ENCODE results near the gene FAM98B.
A peak's percentile ranks its signal among the peaks of the same experiment; 100 is the strongest.

The FAM98B gene

DNA sequence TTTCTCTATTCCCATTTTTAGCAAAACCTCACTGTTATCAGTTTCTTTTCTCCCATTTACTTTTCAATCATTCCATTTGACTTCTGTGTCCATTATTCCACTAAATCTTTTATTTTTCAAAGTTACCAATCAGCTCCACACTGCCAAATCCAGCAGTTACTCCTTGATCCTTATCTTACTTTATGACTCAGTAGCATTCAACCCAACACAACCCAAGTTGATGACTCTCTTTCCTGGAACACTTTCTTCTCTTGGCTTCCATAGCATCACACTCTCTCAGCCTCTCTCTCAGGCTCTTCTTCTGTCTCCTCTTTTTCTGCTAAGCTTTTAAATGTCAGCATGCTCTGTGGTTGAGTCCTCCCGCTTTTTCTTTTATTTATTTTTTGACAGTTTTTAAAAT lies 74.4 kb downstream of the FAM98B start:
- FAIRE-seq (no peak), DNase-seq (ENCODE audit: insufficient read length, low spot score) (no peak)
- TF ChIP-seq TAF1 (IDR thresholded peaks at IDR 0.05; ENCODE audit: low read depth, low read length) (no peak), POU2F2 (IDR thresholded peaks at IDR 0.05; ENCODE audit: low read depth, low read length) (no peak), POLR2AphosphoS5 (IDR thresholded peaks at IDR 0.05; ENCODE audit: low read depth, low read length) (no peak), SPI1 (IDR thresholded peaks at IDR 0.05; ENCODE audit: low read depth, low read length) (no peak), PAX5 (IDR thresholded peaks at IDR 0.05; ENCODE audit: insufficient read depth, low read length, severe bottlenecking) (no peak), POLR2A (IDR thresholded peaks at IDR 0.05; ENCODE audit: low read depth, low read length) (no peak)

- FAIRE-seq, result no peak
- TF ChIP-seq POLR2AphosphoS5 (IDR thresholded peaks at IDR 0.05; ENCODE audit: low read depth, low read length) (no peak), TAF1 (IDR thresholded peaks at IDR 0.05; ENCODE audit: low read depth, low read length) (no peak), SPI1 (IDR thresholded peaks at IDR 0.05; ENCODE audit: low read depth, low read length) (no peak), POLR2A (IDR thresholded peaks at IDR 0.05; ENCODE audit: low read depth, low read length) (no peak), PAX5 (IDR thresholded peaks at IDR 0.05; ENCODE audit: insufficient read depth, low read length, severe bottlenecking) (no peak), POU2F2 (IDR thresholded peaks at IDR 0.05; ENCODE audit: low read depth, low read length) (no peak)
- DNase-seq (ENCODE audit: insufficient read length, low spot score), result no peak
These were observed 76.2 kb downstream of the FAM98B start for GRCh38 chr15:38530113-38530512.

DNA sequence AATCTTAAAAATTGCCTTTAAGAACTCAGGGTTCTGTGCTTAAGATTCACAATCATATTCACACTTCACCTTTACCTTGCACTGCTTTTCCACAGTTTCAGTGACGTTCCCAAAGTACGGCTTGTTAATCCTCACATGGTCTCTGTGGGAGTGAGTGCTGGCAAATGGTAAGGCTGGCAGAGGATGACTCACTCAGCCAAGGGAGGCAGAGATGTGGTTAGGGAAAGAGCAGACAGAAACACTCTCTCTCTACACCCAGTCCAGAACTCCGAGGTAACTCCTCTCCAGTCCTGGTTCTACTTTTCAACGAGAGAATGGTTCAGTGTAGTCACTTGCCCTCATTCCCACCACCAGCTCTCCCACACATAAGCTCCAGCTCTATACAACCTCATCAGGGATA lies 77.6 kb downstream of the FAM98B start:
- no peak for FAIRE-seq
- DNase-seq (ENCODE audit: insufficient read length, low spot score), result no peak
- TF ChIP-seq POU2F2 (IDR thresholded peaks at IDR 0.05; ENCODE audit: low read depth, low read length) (no peak), POLR2AphosphoS5 (IDR thresholded peaks at IDR 0.05; ENCODE audit: low read depth, low read length) (no peak), SPI1 (IDR thresholded peaks at IDR 0.05; ENCODE audit: low read depth, low read length) (no peak), TAF1 (IDR thresholded peaks at IDR 0.05; ENCODE audit: low read depth, low read length) (no peak), POLR2A (IDR thresholded peaks at IDR 0.05; ENCODE audit: low read depth, low read length) (no peak), PAX5 (IDR thresholded peaks at IDR 0.05; ENCODE audit: insufficient read depth, low read length, severe bottlenecking) (no peak)

DNA sequence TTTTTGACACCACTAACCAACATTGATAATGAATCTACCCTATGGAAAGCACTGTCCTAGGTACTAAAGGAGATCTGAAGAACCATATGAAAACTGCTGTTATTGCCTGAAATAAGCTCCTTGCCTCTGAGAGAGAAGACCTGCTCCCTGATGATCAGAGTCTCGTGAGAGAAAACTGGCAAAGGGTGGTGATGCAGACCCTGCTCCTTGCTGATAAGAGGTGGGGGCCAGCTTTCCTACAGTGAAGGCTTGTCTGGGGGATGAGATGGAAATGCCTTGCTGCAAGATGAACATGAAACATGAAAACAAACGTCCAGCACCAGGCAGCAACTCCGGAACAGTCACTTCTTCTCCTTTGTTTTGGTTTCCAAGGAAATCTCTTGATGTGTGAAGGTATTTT lies 78.8 kb downstream of the FAM98B start:
- TF ChIP-seq SPI1 (IDR thresholded peaks at IDR 0.05; ENCODE audit: low read depth, low read length), result no peak
- no peak for TF ChIP-seq POU2F2 (IDR thresholded peaks at IDR 0.05; ENCODE audit: low read depth, low read length)
- TF ChIP-seq POLR2A (IDR thresholded peaks at IDR 0.05; ENCODE audit: low read depth, low read length), result no peak
- no peak for TF ChIP-seq POLR2AphosphoS5 (IDR thresholded peaks at IDR 0.05; ENCODE audit: low read depth, low read length)
- TF ChIP-seq TAF1 (IDR thresholded peaks at IDR 0.05; ENCODE audit: low read depth, low read length), result no peak
- no peak for TF ChIP-seq PAX5 (IDR thresholded peaks at IDR 0.05; ENCODE audit: insufficient read depth, low read length, severe bottlenecking)
- DNase-seq (ENCODE audit: insufficient read length, low spot score) (no peak), FAIRE-seq (no peak)

DNA sequence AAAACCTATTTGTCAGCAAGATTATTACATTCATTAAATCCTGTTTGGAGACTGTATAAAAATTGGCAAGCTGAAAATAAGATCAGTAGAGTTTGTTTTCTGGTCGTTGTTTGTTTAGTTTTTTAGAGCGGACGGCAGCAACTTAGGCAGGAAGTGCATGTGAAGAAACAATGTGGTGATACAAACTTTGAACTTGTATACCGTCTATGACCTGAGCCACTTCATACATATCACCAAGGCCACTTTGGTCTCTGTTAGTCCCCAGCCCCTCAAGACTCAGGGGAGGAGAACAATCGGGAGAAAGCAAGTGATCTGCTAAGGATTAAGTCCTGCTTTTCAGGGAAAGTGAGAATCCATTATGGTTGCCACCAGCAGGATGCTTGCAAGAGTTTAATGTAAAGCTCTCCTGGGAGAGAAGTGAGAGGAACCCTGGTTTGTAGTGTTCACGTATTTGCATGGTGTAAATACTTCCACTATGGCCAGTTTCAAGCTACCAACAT lies 79.5 kb downstream of the FAM98B start:
- DNase-seq (ENCODE audit: insufficient read length, low spot score), result no peak
- TF ChIP-seq PAX5 (IDR thresholded peaks at IDR 0.05; ENCODE audit: insufficient read depth, low read length, severe bottlenecking) (no peak), SPI1 (IDR thresholded peaks at IDR 0.05; ENCODE audit: low read depth, low read length) (no peak), TAF1 (IDR thresholded peaks at IDR 0.05; ENCODE audit: low read depth, low read length) (no peak), POLR2A (IDR thresholded peaks at IDR 0.05; ENCODE audit: low read depth, low read length) (no peak), POU2F2 (IDR thresholded peaks at IDR 0.05; ENCODE audit: low read depth, low read length) (no peak), POLR2AphosphoS5 (IDR thresholded peaks at IDR 0.05; ENCODE audit: low read depth, low read length) (no peak)
- FAIRE-seq, result no peak

- no peak for FAIRE-seq
- TF ChIP-seq TAF1 (IDR thresholded peaks at IDR 0.05; ENCODE audit: low read depth, low read length) (no peak), POLR2A (IDR thresholded peaks at IDR 0.05; ENCODE audit: low read depth, low read length) (no peak), POU2F2 (IDR thresholded peaks at IDR 0.05; ENCODE audit: low read depth, low read length) (no peak), PAX5 (IDR thresholded peaks at IDR 0.05; ENCODE audit: insufficient read depth, low read length, severe bottlenecking) (no peak), POLR2AphosphoS5 (IDR thresholded peaks at IDR 0.05; ENCODE audit: low read depth, low read length) (no peak), SPI1 (IDR thresholded peaks at IDR 0.05; ENCODE audit: low read depth, low read length) (no peak)
- no peak for DNase-seq (ENCODE audit: insufficient read length, low spot score)
These were observed 80.0 kb downstream of the FAM98B start for GRCh38 chr15:38533926-38534325.

DNA sequence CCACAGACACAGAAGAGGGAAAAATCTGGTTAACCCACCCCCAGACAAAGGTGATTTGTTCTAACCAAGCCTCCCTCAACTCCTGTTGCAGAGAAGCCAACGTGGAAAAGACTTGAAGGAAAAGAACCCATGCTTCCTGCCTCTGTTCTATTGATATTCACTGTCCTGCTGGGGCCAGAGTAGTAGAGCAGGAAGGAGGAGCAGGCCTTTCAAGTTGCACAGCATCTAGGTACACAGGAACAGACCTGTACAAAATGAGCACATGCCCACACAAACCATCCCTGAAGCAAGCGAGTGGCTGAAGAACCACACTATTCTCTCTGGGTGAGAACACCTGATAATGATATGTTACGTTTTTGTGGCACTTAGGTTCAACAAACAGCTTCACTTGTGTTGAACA lies 80.8 kb downstream of the FAM98B start:
- no peak for FAIRE-seq
- DNase-seq (ENCODE audit: insufficient read length, low spot score), result no peak
- no peak for TF ChIP-seq SPI1 (IDR thresholded peaks at IDR 0.05; ENCODE audit: low read depth, low read length)
- no peak for TF ChIP-seq TAF1 (IDR thresholded peaks at IDR 0.05; ENCODE audit: low read depth, low read length)
- no peak for TF ChIP-seq POU2F2 (IDR thresholded peaks at IDR 0.05; ENCODE audit: low read depth, low read length)
- TF ChIP-seq POLR2A (IDR thresholded peaks at IDR 0.05; ENCODE audit: low read depth, low read length), result no peak
- no peak for TF ChIP-seq PAX5 (IDR thresholded peaks at IDR 0.05; ENCODE audit: insufficient read depth, low read length, severe bottlenecking)
- TF ChIP-seq POLR2AphosphoS5 (IDR thresholded peaks at IDR 0.05; ENCODE audit: low read depth, low read length), result no peak

- no peak for DNase-seq (ENCODE audit: insufficient read length, low spot score)
- peak; percentile 5 for FAIRE-seq
- TF ChIP-seq POLR2A (IDR thresholded peaks at IDR 0.05; ENCODE audit: low read depth, low read length) (no peak), SPI1 (IDR thresholded peaks at IDR 0.05; ENCODE audit: low read depth, low read length) (no peak), POU2F2 (IDR thresholded peaks at IDR 0.05; ENCODE audit: low read depth, low read length) (no peak), TAF1 (IDR thresholded peaks at IDR 0.05; ENCODE audit: low read depth, low read length) (no peak), POLR2AphosphoS5 (IDR thresholded peaks at IDR 0.05; ENCODE audit: low read depth, low read length) (no peak), PAX5 (IDR thresholded peaks at IDR 0.05; ENCODE audit: insufficient read depth, low read length, severe bottlenecking) (no peak)
These were observed 81.7 kb downstream of the FAM98B start for GRCh38 chr15:38535491-38536200.

GRCh38 chr15:38536201-38536676 lies 82.3 kb downstream of the FAM98B start:
- TF ChIP-seq SPI1 (IDR thresholded peaks at IDR 0.05; ENCODE audit: low read depth, low read length) (no peak), PAX5 (IDR thresholded peaks at IDR 0.05; ENCODE audit: insufficient read depth, low read length, severe bottlenecking) (no peak), POLR2AphosphoS5 (IDR thresholded peaks at IDR 0.05; ENCODE audit: low read depth, low read length) (no peak), POU2F2 (IDR thresholded peaks at IDR 0.05; ENCODE audit: low read depth, low read length) (no peak), TAF1 (IDR thresholded peaks at IDR 0.05; ENCODE audit: low read depth, low read length) (no peak), POLR2A (IDR thresholded peaks at IDR 0.05; ENCODE audit: low read depth, low read length) (no peak)
- DNase-seq (ENCODE audit: insufficient read length, low spot score) (no peak), FAIRE-seq (no peak)

All from GM12891 (cell line).